Sigmoid colon (tissue), 7 donors: ENCODE data around the gene CLHC1. TPM values are rescaled to one million over a fixed set of nuclear protein-coding genes. Genes with fewer than 3 reads are reported as not detected.
"Not testable (repeated sequence)": the region's sequence is repeated elsewhere in the genome, so short reads cannot be mapped to it uniquely, and the experiment has no call there.

Experiments used
- DNase-seq: peaks from one replicate; pipeline ENCODE4 v3.0.0-alpha.2; 2019
- H3K27ac ChIP-seq, 4 donors: fragments of 200-600 bp; sonication (generic); one replicate each; pipeline ENCODE4 v1.5.1; 2016 to 2019; ENCODE audit warnings: mild to moderate bottlenecking in 1 of 4
- H3K27me3 ChIP-seq, 3 donors: fragments of 200-600 bp; sonication (generic); one replicate each; pipeline ENCODE4 v1.5.1; 2019; ENCODE audit warnings: mild to moderate bottlenecking in 1 of 3
- H3K36me3 ChIP-seq, 4 donors: fragments of 200-600 bp; sonication (generic); one replicate each; pipeline ENCODE4 v1.5.1; 2016 to 2019
- H3K4me1 ChIP-seq, 4 donors: fragments of 200-600 bp; sonication (generic); one replicate each; pipeline ENCODE4 v1.5.1; 2017 to 2019
- H3K4me3 ChIP-seq, 4 donors: fragments of 200-600 bp; sonication (generic); one replicate each; pipeline ENCODE4 v1.5.1; 2017 to 2019; ENCODE audit warnings: mild to moderate bottlenecking in 2 of 4, moderate library complexity in 1 of 4
- H3K9me3 ChIP-seq, 4 donors: fragments of 200-600 bp in 3 of 4; sonication (generic) in 3 of 4; one replicate each; pipeline versions ENCODE4 v1.5.1 to v1.6.1; 2013 to 2019
- CTCF ChIP-seq, 4 experiments: fragments of 450-650 bp in 3 of 4; fragments of 200-600 bp in 1 of 4; IDR thresholded peaks; one replicate each; pipeline ENCODE4 v1.5.1; 2016 to 2019; ENCODE audit warnings: antibody characterized with exemption in 4 of 4, mild to moderate bottlenecking in 3 of 4, moderate library complexity in 2 of 4
- EP300 ChIP-seq, 4 donors: sonication (generic); formaldehyde crosslinking; IDR thresholded peaks; one replicate each; pipeline ENCODE4 v1.6.1; 2017; ENCODE audit warnings: antibody characterized with exemption in 4 of 4
- POLR2A ChIP-seq, 2 donors: fragments of 450-650 bp; IDR thresholded peaks; one replicate each; pipeline ENCODE4 v1.6.1; 2016; ENCODE audit warnings: antibody characterized with exemption in 2 of 2, mild to moderate bottlenecking in 2 of 2, moderate library complexity in 2 of 2
- POLR2AphosphoS5 ChIP-seq, 4 donors: sonication (generic); formaldehyde crosslinking; IDR thresholded peaks; one replicate each; pipeline ENCODE4 v1.6.1; 2017; ENCODE audit warnings: antibody characterized with exemption in 4 of 4
- WGBS, 2 donors: extraction: QIAGEN DNeasy Blood & Tissue Kit; methylation state at CpG; one replicate each; pipeline ENCODE4 v1.1.7; 2013; 5-methylcytosine and 5-hydroxymethylcytosine counted together
- intact Hi-C: fragments of 100-400 bp; cut with DNase I; formaldehyde crosslinking; loops from one replicate; pipeline ENCODE4 v1.15.1; 2023
- polyA plus RNA-seq, 3 donors: library from polyadenylated mRNA; stranded (reverse); fragments of 200-250 nt; gene quantifications; one replicate each; pipeline ENCODE4 v1.2.3, GENCODE V29; 2013
- total RNA-seq, 4 donors: library from RNA; depleted of rRNA; stranded (reverse); fragments of >200 nt; gene quantifications; one replicate each; pipeline ENCODE4 v1.1.0, GENCODE V29; 2016
- donor health status: healthy with polysubstance abuse.
- donor health status: Bipolar disorder and iron deficiency.
- donor health status: healthy.

The CLHC1 gene
- total RNA-seq (10 to 100 TPM in 2 of 4 donors, 1 to 10 TPM in 2; 4.9 to 22.4 (median 11.4) TPM), polyA plus RNA-seq (1 to 10 TPM; 4.4 to 6.6 (median 5.3) TPM)

DNA sequence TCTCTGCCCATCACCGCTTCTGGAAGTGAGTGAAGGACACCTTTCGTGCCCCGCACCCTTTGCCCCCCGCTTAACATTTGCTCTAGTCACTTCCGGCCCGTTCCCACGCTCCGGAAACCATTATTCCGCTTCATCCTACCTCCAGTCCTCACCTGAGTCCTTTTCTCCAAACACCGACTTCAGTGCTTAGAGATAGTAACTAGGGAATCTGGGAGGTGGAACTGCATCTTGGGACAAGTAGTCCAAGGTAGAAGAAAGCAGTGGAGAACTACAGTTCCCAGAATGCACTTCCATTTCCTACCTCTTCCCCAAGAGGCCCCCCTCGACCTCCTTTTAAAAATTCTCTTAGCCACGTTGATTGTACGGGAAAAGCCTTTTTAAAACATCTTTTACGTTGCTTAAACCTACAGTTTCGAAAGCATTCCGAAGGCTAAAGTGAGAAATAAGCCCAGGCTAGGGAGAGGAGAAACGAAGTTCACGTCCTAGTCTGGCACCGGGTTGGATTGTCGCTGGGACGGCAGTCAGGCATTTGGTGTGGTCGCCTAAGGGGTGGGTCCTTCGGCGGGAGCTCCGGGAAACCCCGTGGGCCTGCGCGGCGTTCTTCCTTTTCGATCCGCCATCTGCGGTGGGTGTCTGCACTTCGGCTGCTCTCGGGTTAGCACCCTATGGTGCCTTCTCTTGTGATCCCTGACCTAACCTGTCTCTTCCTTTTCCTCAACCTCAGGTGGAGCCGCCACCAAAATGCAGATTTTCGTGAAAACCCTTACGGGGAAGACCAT lies at the start of gene CLHC1, which contains the start of gene RPS27A:
TSS of gene CLHC1 (minus strand) at position 210 of the 779 bp plus-strand sequence. CDS start 9,882 bp downstream, outside the sequence.
TSS of gene RPS27A (plus strand) at position 605 of the 779 bp plus-strand sequence. CDS start at position 742, 137 bp downstream.
- H3K36me3 ChIP-seq = peaks cover 10 to 35% (median 23%) of the 10 kb centered on the region in 4 donors
- H3K4me3 ChIP-seq = peak within 1 kb of the TSS; percentile 74 to 92 (median 88)
- H3K27ac ChIP-seq = peak within 1 kb of the TSS; percentile 92 to 95 (median 92)
- peak; percentile 80 to 86 for TF ChIP-seq POLR2A (IDR thresholded peaks at IDR 0.05)
- TF ChIP-seq POLR2AphosphoS5 (IDR thresholded peaks at IDR 0.05) = peak; percentile 92 to 97 (median 96)
- no peak for TF ChIP-seq CTCF (IDR thresholded peaks at IDR 0.05)
- 0% methylated on average over 37 of the region's 37 CpGs for WGBS, 2 donors
- intact Hi-C loops = loop anchor here (2.0 to 5.0 kb wide), 4 partner anchors 37 to 185 kb away; partner anchors contain the start of genes CCDC88A, MTIF2 and RTN4
- DNase-seq = peak; percentile 94
- no peaks in the 10 kb centered on the region for H3K9me3 ChIP-seq
- H3K27me3 ChIP-seq = no peaks in the 10 kb centered on the region
- peaks cover 0 to 34% (median 18%) of the 10 kb centered on the region in 4 donors for H3K4me1 ChIP-seq

DNA sequence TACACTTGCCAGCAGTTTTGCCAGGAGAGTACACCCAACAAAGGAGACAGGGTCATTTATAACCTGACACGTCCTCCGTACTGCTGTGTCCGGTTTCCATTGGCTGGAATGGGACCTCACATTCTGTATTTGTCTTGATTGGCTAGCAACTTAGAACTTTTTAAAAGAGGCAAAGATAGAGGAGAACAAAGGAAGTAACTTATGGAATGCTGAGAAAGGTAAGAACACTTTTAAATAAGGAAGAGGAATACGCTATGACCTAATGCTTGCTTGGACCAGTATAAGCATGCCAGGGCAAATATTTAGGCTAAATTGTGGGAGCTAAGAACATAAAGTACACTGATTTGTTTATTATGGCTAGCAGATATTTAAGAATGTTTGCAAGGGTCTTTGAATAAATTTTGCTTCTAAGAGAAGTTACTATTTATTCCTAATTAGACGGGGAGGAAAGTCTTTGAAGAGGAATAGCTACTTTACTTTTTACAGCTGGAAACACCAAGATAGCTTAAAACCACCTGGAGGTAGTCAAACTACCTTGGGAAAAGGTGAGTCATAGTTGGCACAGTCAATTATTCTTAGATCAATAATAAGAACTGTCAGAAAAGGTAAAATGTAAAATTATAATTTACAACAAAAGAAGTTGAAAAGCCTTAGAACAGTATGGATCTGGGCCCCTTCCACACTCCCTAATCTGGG lies 48.9 kb upstream of the CLHC1 start:
- 82 to 83% methylated on average over 5 of the region's 5 CpGs for WGBS, 2 donors
- H3K36me3 ChIP-seq, DNase-seq, intact Hi-C loops, H3K4me3 ChIP-seq, H3K27me3 ChIP-seq, H3K9me3 ChIP-seq: not testable (repeated sequence)
- peak overlapping the region in 3 of 4 donors; percentile 85 to 96 (median 89) for H3K27ac ChIP-seq
- peaks cover 0 to 15% (median 10%) of the 10 kb centered on the region in 4 donors for H3K4me1 ChIP-seq

DNA sequence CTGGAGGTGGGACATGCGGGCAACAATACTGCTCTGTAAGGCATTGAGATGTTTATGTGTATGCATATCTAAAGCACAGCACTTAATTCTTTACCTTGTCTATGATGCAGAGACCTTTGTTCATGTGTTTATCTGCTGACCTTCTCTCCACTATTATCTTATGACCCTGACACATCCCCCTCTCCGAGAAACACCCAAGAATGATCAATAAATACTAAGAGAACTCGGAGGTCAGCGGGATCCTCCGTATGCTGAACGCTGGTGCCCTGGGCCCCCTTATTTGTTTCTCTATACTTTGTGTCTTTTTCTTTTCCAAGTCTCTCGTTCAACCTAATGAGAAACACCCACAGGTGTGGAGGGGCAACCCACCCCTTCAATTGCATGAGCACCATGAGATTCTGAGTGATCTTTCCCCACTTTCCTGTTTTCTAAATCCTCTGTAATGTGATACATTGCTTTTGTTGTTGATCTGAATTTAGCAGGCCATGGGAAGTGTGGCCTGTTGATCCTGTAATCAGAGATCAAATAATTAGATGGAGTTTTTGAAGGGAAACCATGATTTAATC lies 47.8 kb upstream of the CLHC1 start:
- H3K27me3 ChIP-seq, H3K36me3 ChIP-seq, H3K9me3 ChIP-seq, intact Hi-C loops, DNase-seq, H3K4me3 ChIP-seq, H3K27ac ChIP-seq: not testable (repeated sequence)
- WGBS, 2 donors = 82 to 90% methylated on average over 7 of the region's 7 CpGs
- peaks cover 0 to 15% (median 10%) of the 10 kb centered on the region in 4 donors for H3K4me1 ChIP-seq

GRCh38 chr2:55279214-55279835 lies 47.2 kb upstream of the CLHC1 start:
- H3K27ac ChIP-seq, H3K4me3 ChIP-seq, DNase-seq, H3K36me3 ChIP-seq, intact Hi-C loops, H3K27me3 ChIP-seq, H3K9me3 ChIP-seq: not testable (repeated sequence)
- H3K4me1 ChIP-seq = peaks cover 0 to 15% (median 10%) of the 10 kb centered on the region in 4 donors
- 77 to 84% methylated on average over 10 of the region's 10 CpGs for WGBS, 2 donors

DNA sequence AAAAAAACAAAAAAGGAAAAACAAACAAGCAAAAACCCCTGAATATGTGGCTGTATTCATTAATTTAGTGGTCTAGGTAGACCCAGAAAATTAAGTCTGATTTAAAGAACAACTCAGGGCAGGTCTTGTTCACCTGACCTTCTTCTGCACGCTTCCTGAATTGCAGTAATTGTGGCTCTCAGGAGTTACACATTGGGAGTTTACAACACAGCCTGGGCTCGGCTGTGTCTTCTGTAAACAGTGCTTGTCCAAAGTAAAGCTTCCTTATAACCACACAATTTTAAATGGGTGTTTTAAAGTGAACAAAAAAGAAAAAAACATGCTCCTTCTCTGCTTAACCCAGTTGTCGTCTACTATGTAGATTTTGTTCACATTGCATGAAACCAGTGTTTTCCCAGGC lies 45.2 kb upstream of the CLHC1 start:
- intact Hi-C loops = no loop called here
- Histone ChIP-seq H3K9me3 (no peaks in the 10 kb centered on the region), H3K36me3 (no peaks in the 10 kb centered on the region), H3K4me1 (peaks cover 0 to 5% (median 0%) of the 10 kb centered on the region in 4 donors), H3K27ac (no peak overlapping the region), H3K27me3 (no peaks in the 10 kb centered on the region), H3K4me3 (no peak overlapping the region)
- DNase-seq = no peak
- no peak for TF ChIP-seq CTCF (IDR thresholded peaks at IDR 0.05)
- no peak for TF ChIP-seq EP300 (IDR thresholded peaks at IDR 0.05)
- TF ChIP-seq POLR2A (IDR thresholded peaks at IDR 0.05) = no peak
- TF ChIP-seq POLR2AphosphoS5 (IDR thresholded peaks at IDR 0.05) = no peak
- WGBS, 2 donors = 12 to 52% methylated on average over 3 of the region's 3 CpGs

DNA sequence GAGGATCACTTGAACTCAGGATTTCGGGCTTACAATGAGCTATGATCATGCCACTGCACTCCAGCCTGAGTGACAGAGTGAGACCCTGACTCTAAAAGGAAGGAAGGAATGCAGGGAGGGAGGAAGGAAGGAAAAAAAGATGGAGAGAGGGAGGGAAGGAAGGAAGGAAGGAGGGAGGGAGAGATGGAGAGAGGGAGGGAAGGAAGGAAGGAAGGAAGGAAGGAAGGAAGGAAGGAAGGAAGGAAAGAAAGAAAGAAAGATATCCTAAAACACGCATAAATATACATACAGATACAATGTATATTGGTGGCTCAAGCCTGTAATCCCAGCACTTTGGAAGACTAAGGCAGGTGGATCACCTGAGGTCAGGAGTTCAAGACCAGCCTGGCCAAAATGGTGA lies 42.3 kb upstream of the CLHC1 start:
- H3K36me3 ChIP-seq, H3K9me3 ChIP-seq, intact Hi-C loops, H3K27ac ChIP-seq, H3K4me3 ChIP-seq, DNase-seq, H3K27me3 ChIP-seq, H3K4me1 ChIP-seq: not testable (repeated sequence)
- 93 to 94% methylated on average over 2 of the region's 2 CpGs for WGBS, 2 donors
